Transverse colon (tissue), 4 donors: ENCODE measurements around the gene NAALADL2. TPM values are rescaled to one million over a fixed set of nuclear protein-coding genes. Genes with fewer than 3 reads are reported as not detected.

Source experiments
- DNase-seq: peaks from one replicate; pipeline ENCODE4 v3.0.0-alpha.2; 2019
- H3K27ac ChIP-seq, 4 donors: fragments of 200-600 bp; sonication (generic); 2 replicates each; pipeline ENCODE4 v1.5.1; 2016 to 2018; ENCODE audit warnings: inconsistent platforms in 4 of 4
- H3K27me3 ChIP-seq: fragments of 200-600 bp; sonication (generic); 2 replicates; pipeline ENCODE4 v1.5.1; 2017; ENCODE audit warnings: inconsistent platforms
- H3K36me3 ChIP-seq, 4 donors: fragments of 200-600 bp; sonication (generic); 2 replicates each; pipeline ENCODE4 v1.5.1; 2017 to 2019; ENCODE audit warnings: inconsistent platforms in 4 of 4
- H3K4me1 ChIP-seq, 4 donors: fragments of 200-600 bp; sonication (generic); 2 replicates each; pipeline ENCODE4 v1.5.1; 2017 to 2020; ENCODE audit warnings: inconsistent platforms in 4 of 4
- H3K4me3 ChIP-seq, 4 donors: fragments of 200-600 bp; sonication (generic); 1 replicate in 1 of 4; 2 replicates in 3 of 4; pipeline versions ENCODE4 v1.5.1 to v1.6.1; 2017 to 2019; ENCODE audit warnings: inconsistent platforms in 4 of 4
- H3K9me3 ChIP-seq, 2 donors: fragments of 200-600 bp; sonication (generic); 2 replicates each; pipeline ENCODE4 v1.5.1; 2017 to 2019; ENCODE audit warnings: inconsistent platforms in 2 of 2
- CTCF ChIP-seq, 5 experiments: fragments of 200-600 bp in 3 of 5; fragments of 450-650 bp in 2 of 5; sonication (generic) in 3 of 5; IDR thresholded peaks; 1 replicate in 2 of 5; 2 replicates in 3 of 5; pipeline ENCODE4 v1.5.1; 2016 to 2017; ENCODE audit warnings: antibody characterized with exemption in 5 of 5, inconsistent platforms in 3 of 5, mild to moderate bottlenecking in 2 of 5, moderate library complexity in 1 of 5
- EP300 ChIP-seq: sonication (generic); formaldehyde crosslinking; IDR thresholded peaks from one replicate; pipeline ENCODE4 v1.6.1; 2017; ENCODE audit warnings: antibody characterized with exemption, low read depth
- POLR2A ChIP-seq: fragments of 450-650 bp; IDR thresholded peaks from one replicate; pipeline ENCODE4 v1.6.1; 2016; ENCODE audit warnings: antibody characterized with exemption, mild to moderate bottlenecking, moderate library complexity
- POLR2AphosphoS5 ChIP-seq, 3 donors: sonication (generic); formaldehyde crosslinking; IDR thresholded peaks; one replicate each; pipeline ENCODE4 v1.6.1; 2016; ENCODE audit warnings: antibody characterized with exemption in 3 of 3
- WGBS, 2 donors: methylation state at CpG; one replicate each; pipeline ENCODE4 v1.1.5; 2018; ENCODE audit warnings: low coverage in 1 of 2; 5-methylcytosine and 5-hydroxymethylcytosine counted together
- in situ Hi-C, 4 donors: fragments of 200-750 bp; cut with MboI; loops; one replicate each; pipeline versions ENCODE4 v1.15.0 to v1.15.1; 2017; ENCODE audit warnings: low sequenced_read_pairs in 3 of 4, low pct_ligation_motif_present in 1 of 4, low pct_unique_long_range_greater_than_20kb in 1 of 4
- intact Hi-C: fragments of 100-400 bp; cut with DNase I; formaldehyde crosslinking; loops from one replicate; pipeline ENCODE4 v1.15.1; 2023; ENCODE audit warnings: low total_unique reads
- total RNA-seq, 4 donors: library from RNA; depleted of rRNA; stranded (reverse); fragments of >200 nt; gene quantifications; one replicate each; pipeline ENCODE4 v1.1.0, GENCODE V29; 2016

Gene NAALADL2
- total RNA-seq, 4 donors from 2014 or later: 10.1 to 22.7 (median 15.1) TPM

- no peak for TF ChIP-seq POLR2AphosphoS5 (IDR thresholded peaks at IDR 0.05)
- TF ChIP-seq CTCF (IDR thresholded peaks at IDR 0.05): no peak
- no peak for TF ChIP-seq EP300
- TF ChIP-seq POLR2A: no peak
- Histone ChIP-seq H3K4me3 (no peak overlapping the region), H3K27ac (no peak overlapping the region), H3K4me1 (no peaks in the 10 kb centered on the region), H3K9me3 (no peaks in the 10 kb centered on the region), H3K36me3 (no peaks in the 10 kb centered on the region), H3K27me3 (no peaks in the 10 kb centered on the region)
- DNase-seq: no peak
- in situ Hi-C loops: no loop called here
- WGBS, 2 donors: 89% methylated on average over 1 of the region's 1 CpG; no CpG with 5 or more reads in 1 of the 2 donors
- intact Hi-C loops: no loop called here
Measured at GRCh38 chr3:175199961-175200360, 340.8 kb downstream of the NAALADL2 start.

GRCh38 chr3:175200391-175201095 is 341.4 kb downstream of the NAALADL2 start:
- no peak for TF ChIP-seq POLR2A
- no peak for TF ChIP-seq EP300
- no peak for TF ChIP-seq CTCF (IDR thresholded peaks at IDR 0.05)
- no peak for TF ChIP-seq POLR2AphosphoS5 (IDR thresholded peaks at IDR 0.05)
- Histone ChIP-seq H3K9me3 (no peaks in the 10 kb centered on the region), H3K27ac (no peak overlapping the region), H3K36me3 (no peaks in the 10 kb centered on the region), H3K4me1 (no peaks in the 10 kb centered on the region), H3K27me3 (no peaks in the 10 kb centered on the region), H3K4me3 (no peak overlapping the region)
- intact Hi-C loops (no loop called here), in situ Hi-C loops (no loop called here)
- DNase-seq: no peak
- 58 to 65% methylated on average over 2 of the region's 2 CpGs for WGBS, 2 donors

GRCh38 chr3:175207361-175207760 is 348.2 kb downstream of the NAALADL2 start:
- Histone ChIP-seq H3K36me3 (no peaks in the 10 kb centered on the region), H3K27ac (no peak overlapping the region), H3K4me1 (no peaks in the 10 kb centered on the region), H3K4me3 (no peak overlapping the region), H3K9me3 (no peaks in the 10 kb centered on the region), H3K27me3 (no peaks in the 10 kb centered on the region)
- no peak for TF ChIP-seq POLR2A
- TF ChIP-seq POLR2AphosphoS5 (IDR thresholded peaks at IDR 0.05): no peak
- TF ChIP-seq EP300: no peak
- TF ChIP-seq CTCF (IDR thresholded peaks at IDR 0.05): no peak
- 58 to 73% methylated on average over 2 to 3 of the region's 3 CpGs for WGBS, 2 donors
- intact Hi-C loops: no loop called here
- in situ Hi-C loops: no loop called here
- no peak for DNase-seq

GRCh38 chr3:175208326-175208725 is 349.2 kb downstream of the NAALADL2 start:
- Histone ChIP-seq H3K36me3 (no peaks in the 10 kb centered on the region), H3K9me3 (no peaks in the 10 kb centered on the region), H3K27ac (no peak overlapping the region), H3K4me1 (no peaks in the 10 kb centered on the region), H3K27me3 (no peaks in the 10 kb centered on the region), H3K4me3 (no peak overlapping the region)
- TF ChIP-seq EP300 (no peak), CTCF (IDR thresholded peaks at IDR 0.05) (no peak), POLR2A (no peak), POLR2AphosphoS5 (IDR thresholded peaks at IDR 0.05) (no peak)
- no peak for DNase-seq
- WGBS, 2 donors: 71 to 83% methylated on average over 5 of the region's 5 CpGs
- in situ Hi-C loops: no loop called here
- intact Hi-C loops: no loop called here
